ENCODE results near the gene RRBP1. TPM values are rescaled to one million over a fixed set of nuclear protein-coding genes. Genes with fewer than 3 reads are reported as not detected.
A peak's percentile ranks its signal among the peaks of the same experiment; 100 is the strongest.
"Not testable (repeated sequence)": the region's sequence is repeated elsewhere in the genome, so short reads cannot be mapped to it uniquely, and the experiment has no call there.

RRBP1 gene
- total RNA-seq, 1 donor from 2014 or later, result 74.5 TPM

DNA sequence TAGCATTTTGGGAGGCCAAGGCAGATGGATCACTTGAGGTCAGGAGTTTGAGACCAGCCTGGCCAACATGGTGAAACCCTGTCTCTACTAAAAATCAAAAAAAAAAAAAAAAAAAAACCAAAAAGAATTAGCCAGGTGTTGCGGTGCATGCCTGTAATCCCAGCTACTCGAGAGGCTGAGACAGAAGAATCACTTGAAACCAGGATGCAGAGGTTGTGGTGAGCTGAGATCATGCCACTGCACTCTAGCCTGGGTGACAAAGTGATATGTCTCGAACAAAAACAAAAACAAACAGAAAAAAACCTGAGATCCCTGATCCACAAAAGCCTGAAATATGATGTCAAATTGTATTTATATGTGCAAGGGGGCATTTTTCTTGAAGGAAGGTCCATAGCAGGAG lies 25.9 kb upstream of the RRBP1 start:
- ATAC-seq, result not testable (repeated sequence)

DNA sequence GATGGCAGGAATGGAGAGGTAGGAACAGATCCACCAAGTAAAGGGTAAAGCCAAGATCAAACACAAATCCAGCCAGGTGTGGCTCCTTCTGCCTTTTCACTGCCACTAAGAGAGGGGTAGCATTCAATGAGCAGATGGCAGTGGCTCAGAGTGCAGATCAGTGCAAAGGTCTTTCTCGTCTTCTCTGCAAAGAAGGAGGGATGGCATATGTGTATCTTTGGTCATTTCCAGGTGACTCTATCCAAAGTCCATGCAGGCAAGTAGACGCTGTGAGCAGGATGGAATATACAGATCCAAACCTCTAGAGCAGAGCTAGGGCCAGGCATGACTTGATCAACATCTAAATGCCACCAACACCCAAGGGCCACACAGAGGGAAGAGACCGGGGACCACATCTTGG lies 24.6 kb upstream of the RRBP1 start:
- ATAC-seq, result no peak

DNA sequence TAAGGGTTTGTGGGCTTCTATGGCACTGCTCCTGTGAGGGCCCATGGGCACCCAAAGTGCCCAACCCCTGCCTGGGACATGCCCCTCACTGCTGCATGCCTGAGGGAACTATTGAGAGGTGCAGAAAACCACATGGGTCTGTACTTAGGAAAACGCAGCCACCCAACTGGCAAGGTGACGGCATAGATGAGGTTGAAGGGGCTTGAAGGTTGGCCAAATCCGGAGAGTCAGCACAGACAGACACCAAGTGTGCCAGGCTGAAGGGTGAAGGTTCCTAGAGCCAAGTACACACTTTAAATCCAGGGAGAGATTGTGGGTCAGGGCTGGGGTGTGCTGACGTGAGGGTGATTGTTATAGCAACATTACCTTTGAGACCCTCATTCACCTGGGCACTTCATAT lies 23.9 kb upstream of the RRBP1 start:
- ATAC-seq, result no peak

DNA sequence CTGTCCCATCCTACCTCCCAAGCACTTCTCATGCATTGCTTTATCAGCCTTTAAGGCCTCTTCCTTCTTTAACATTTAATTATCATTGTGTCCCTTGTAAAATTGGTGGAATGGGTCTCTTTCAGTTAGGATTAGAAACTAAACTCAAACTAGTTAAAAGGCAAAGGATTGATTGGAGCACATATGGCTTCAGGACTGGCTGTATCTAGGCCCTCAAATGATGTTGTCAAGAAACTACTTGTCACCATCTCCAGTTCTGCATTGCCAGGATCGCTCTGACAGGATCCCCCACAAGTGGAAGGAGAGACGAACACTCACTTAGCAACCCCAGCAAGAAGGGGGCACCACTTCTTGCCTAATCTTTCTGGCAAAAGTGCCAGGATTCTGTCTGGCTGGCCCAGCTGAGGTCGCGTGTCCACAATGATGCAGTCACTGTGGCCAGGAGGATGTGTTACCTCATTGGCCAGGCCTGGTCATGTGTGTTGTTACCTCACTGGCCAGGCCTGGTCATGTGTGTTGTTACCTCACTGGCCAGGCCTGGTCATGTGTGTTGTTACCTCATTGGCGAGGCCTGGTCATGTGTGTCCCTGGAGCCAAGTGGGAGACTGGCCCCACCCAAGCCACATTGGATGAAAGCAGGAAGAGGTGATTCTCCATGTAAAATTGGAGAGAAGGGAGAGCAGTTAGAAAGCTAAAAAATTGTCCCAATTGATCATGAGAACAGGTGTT lies 22.7 kb upstream of the RRBP1 start:
- ATAC-seq, result no peak

DNA sequence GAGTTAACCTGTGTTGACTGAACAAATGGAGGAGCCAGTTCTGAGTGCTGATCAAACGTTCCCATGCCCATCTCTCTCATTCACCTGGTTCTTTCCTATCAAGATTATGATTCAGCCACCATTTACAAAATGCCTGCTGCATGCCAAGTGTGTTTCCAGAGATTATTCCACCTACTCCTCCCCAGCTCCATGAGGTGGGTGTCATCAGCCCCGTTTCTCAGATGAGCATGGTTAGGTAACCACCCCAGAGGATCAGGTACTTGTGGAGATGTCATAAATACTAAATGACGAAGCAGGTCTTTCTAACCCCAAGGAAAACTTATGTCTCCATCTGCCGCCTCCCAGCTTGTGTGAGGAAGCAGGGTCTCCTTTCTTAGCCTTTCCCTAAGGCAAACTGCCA lies 19.8 kb upstream of the RRBP1 start:
- ATAC-seq, result no peak

DNA sequence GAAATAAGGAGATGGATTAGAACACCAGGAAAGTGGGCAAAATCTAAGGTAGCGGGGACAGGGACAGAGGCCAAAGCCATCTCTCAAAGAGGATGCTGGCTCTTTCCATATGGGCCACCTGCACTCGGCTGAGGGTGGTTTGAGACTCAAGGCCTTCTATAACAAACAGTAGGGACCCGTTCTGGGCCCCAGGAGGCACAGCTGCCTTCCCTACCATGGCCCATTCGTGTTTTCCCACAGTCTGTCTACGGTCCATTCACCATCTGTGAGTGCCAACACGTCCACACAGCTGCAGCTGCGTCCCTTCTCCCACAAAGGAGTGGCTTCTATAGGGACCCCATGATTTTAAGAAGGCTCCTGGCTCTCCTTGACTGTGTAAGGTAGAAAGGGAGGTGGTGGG lies 18.6 kb upstream of the RRBP1 start:
- no peak for ATAC-seq

DNA sequence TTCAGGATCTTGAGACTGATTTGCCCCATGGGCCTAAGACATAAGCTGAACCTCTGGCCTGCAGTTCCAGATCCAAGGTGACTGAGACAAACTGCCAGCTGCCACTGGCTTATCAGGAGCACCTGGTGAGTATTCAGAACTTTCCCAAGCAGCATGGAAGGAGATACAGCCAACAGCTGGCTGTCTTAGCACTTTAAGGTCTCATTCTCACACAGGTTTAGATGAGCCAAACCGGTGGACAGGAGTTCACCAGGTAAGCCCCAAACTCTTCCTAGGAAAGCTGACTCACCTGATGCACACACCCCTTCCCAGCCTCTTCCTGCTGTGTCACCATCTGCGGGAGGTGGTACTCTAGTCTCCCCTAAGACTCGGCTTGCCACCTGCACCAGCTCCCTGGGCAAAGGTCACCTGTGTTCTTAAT lies 17.9 kb upstream of the RRBP1 start, which contains the start of gene BANF2:
BANF2 (plus strand) TSS at position 36 of the 421 bp plus-strand sequence. CDS start 25,060 bp downstream, outside the sequence.
- no peak for ATAC-seq

DNA sequence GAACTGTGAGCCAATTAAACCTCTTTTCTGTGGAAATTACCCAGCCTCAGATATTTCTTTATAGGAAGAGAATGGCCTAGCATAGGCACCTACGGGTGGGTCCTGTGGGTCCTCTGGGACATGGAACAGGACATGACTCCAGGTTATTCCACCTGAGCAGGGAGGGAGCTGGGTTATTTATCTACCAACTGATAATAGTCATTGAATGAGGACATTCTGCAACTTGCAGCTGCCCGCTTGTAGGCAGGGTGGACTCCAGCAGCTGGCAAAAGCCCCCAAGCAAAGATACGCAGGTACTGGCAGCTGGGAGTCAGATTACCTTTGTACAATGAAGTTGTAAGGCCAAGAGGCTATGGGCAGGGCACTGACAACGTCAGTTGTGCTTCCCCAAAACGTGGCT lies 16.3 kb upstream of the RRBP1 start:
- ATAC-seq, result no peak

DNA sequence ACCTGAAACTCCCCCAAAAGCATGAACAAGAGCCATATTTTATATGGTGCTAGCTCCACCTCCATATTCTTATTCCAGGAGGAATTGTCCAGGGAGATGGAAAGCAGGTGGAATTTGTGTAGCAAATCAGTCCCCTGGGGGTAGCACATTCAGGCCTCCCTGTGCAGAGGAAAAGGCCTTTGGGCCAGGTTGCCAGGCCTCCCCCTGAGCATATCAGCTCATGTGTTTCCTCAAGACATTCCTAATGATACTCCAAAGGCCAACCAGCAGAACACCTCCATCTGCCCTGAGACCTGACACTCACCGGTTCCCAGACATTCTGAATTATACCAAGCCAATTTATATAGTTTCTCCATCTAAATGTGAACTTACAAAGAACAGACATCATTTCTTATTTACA lies 15.1 kb upstream of the RRBP1 start:
- no peak for ATAC-seq

DNA sequence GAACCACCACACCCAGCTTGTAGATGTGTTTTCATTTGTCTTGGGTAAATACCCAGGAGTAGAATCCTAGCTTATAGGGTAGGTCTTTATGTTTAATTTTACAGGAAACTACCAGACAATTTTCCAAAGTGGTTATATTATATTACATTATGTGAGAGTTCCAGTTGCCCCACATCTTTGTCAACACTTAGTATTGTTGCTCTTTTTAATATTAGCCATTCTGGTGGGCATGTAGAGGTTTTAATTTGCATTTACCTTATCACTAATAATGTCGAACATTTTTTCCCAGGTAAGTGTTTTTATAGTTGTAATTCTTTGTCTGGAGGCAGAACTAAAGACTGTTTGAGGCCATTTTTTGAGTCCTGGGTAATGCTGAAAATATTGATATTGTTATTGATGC lies 14.2 kb upstream of the RRBP1 start:
- no peak for ATAC-seq

DNA sequence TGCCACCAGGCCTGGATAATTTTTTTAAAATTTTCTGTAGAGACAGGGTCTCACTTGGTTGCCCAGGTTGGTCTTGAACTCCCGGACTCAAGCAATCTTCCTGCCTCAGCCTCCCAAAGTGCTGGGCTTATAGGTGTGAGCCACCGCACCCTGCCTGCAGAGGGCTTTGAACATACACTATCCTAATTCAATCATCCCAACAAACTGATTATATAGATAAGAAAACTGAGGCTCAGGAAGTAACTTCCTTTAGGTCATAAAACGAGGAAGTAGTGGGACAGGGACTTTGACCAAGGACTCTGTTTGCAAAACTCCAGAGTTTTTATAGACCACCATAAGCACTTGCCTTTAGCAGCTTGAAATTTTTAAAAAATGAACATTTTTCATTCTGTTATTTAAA lies 12.7 kb upstream of the RRBP1 start:
- ATAC-seq, result no peak

DNA sequence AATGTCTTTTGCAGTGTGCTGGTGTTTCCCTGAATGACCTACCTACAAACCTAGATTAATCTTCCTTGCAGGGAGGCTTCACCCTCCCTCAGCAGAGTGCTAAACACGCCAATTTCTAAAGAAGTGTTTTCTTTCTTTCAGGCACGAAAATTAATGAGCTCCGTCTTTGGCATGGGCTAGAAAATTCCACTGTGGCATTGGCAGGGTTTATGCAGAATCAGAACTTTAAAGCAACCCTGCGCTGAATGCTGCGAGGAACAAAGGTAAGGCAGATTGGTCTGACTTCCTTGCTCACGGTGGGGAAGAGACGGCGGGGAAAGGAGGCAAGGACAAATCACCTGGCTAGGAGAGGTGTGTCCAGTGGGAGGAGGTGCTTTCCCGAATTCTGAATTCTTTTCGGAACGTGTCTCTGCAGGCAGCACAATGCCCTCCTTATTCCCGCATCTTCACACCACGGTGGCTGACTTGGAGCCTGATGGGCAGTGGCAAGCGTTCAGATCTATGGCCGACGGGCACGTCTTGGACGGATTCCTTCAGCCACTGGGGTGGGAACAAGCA lies 11.5 kb upstream of the RRBP1 start:
- peak; percentile 60 for ATAC-seq

DNA sequence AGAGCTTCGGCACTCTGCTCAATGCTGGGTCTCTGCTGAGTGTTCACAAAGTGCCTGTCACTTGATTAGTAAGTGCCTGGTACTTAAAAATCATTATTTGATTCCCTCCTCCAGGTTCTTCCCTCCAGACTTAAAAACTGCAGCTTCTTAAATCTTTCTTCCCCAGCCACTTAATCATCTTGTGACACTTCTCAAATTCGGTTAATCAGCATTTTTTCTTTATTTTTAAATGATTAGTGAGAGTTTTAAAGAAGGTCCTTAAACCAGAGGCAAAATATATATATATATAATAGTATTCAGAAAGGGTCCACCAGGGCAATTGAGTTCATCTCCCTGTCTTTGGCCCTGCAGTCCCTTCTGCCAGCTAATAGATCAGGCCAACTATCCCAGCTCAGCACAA lies 9.7 kb upstream of the RRBP1 start:
- ATAC-seq, result no peak

DNA sequence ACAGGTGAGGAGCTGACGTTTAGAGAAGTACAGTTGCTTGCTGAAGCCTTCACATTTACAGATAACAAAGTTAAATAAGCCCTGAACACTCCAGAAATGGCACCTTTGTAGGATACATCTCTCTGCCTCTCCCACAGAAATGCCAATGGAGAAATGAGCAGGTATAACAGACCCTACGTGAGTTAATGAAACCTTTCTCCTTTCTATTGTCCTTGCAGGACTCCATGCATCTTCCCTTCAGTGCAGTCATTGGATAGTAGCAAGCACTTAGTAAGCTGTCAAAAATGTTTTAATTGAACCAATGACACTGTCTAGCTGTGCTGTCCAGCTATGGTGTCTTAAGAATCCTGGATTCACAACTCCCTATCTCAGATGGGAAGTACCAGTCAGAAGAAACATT lies 8.1 kb upstream of the RRBP1 start:
- ATAC-seq, result no peak

DNA sequence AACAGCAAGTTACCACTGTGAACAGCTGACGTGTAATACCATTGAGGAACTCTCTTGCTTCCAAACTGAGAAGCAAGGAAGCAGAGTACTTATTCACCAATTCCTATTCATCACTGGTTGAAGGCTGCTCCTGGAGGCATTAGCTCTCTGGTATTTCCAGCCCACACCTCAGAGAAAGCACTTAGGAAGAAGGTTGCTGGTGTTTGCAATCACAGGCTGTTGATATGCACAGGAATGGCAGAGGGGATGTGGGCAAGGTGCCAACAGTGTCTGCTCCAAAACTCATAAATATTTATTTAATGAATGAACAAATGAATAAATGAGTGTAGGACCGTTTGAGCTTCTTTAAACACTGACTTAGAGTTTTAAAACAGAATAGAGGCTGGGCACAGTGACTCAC lies 6.9 kb upstream of the RRBP1 start:
- ATAC-seq, result no peak

DNA sequence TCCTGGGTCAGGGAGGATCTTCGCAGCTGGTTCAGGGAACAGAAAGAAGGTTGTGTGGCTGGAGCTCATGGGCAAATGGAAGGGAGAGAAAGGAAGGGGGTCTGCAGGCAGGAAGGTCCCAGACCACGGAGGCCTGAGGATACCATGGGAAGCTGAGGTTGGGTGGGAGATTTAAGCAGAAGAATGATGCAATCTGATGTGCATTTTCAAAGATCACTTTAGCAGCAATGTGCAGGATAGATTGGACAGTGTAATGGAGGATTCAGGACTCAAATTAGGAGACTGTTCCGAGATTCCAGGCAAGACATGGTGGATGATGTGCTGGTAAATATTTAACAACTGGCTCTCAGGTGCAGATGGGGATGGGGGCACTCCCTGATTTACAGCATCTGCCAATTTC lies 5.8 kb upstream of the RRBP1 start:
- ATAC-seq, result no peak

DNA sequence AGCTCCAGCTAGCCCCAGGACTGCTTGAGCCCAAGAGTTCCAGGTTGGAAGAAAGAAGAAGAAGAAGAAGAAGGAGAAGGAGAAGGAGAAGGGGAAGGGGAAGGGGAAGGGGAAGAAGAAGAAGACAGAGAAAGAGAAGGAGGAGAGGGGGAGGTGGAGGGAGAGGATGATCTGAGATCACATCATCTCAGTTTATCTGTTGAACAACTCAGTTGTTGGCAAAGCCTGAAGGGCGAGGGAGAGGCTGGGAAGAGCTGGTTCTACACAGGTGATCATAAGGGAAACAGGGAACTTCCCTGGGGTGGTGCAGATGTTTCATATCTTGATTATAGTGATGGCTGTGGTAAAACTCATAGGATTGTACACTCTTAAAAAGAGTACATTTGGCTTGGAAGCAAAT lies 3.1 kb upstream of the RRBP1 start:
- ATAC-seq, result no peak

DNA sequence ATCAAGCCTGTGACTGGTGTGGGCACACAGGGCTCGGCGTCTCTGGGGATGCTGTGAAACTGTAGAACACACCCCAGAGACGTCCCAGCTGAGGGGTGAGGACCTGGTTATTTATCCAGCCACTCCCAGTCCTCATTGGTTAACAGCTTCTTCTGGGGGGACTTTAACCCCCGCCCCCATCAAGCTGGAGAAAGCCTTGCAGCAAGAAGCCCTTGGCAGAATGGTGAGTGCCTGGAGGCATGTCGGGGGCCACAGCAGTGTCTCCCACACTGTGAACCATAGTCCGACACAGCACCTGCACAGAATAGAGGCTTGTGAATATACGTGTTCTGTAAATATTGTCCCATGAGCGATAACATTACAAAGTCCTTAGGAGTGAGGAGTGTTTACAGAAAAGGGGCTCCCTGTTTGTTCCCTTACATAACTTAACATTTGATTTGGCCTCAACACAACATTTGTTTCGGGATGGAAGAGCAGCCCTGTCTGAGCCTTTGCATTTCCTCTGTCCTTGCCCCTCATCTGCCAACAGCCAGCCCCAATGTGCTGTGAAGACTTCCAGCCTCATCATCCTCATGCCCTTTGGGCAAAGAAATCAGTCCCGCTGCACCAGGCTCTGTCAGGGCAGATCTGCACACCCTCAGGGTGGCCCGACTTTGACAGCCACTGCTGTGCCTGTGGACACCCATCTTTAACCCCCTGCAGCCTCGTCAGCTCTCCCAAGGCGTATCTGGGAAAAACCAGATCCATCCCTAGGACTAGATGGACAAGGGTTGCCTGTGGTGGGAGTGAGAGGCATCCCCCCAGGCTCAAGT lies 2.2 kb upstream of the RRBP1 start:
- no peak for ATAC-seq

DNA sequence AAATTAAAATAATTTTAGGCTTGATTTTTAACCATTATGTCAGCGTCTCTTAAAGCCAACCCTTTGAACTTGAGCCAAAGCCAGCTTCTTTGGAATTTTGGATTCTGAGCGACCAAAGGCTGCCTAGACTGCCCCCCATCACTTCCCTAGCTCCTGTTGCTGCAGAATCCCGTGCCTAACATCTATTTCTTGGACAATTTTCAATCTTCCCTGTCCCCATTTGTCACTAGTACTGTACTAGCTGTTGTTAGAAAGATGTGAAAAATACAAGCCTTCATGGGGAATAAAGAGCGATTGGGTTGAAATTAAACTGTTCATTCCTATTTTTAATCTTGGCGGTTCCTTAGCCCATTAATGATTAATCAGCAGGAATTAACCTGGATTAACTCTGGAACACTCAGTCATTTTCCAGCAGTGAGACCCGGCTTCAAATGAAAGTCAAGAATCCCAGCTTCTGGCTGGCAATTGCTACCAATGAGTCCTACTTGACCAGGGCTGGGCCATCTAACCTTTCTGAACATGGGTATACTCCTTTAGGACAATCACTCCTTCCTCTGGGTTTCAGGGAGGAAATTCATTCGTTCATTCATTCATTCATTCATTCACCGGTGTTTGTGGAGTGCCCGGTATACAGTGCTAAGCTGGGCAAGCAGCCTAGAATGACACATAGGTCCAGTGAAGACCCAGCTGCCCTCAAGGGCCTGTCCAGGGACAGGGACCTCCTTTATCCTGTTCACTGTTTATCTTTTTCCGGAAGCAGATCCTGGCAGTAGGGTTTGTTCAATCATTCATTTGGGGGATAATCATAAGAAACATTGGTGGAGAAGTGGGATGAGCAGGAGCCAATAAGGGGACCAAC lies 1.4 kb upstream of the RRBP1 start:
- ATAC-seq, result no peak

DNA sequence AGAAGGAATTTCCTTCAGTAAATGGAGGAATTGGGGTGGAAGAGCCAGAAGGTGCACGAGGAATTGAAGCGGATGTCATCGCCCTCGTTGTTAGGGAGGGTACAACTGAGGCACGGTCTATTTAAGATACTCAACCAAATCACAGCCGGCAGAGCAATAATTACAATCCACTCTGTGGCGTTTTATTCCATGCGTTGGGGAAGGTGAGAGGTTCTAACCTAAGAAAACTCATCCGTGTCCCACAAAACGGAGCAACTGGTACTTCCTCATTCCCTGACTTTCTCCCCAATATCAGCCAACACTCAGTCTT lies 802 bp upstream of the RRBP1 start:
- ATAC-seq, result no peak

DNA sequence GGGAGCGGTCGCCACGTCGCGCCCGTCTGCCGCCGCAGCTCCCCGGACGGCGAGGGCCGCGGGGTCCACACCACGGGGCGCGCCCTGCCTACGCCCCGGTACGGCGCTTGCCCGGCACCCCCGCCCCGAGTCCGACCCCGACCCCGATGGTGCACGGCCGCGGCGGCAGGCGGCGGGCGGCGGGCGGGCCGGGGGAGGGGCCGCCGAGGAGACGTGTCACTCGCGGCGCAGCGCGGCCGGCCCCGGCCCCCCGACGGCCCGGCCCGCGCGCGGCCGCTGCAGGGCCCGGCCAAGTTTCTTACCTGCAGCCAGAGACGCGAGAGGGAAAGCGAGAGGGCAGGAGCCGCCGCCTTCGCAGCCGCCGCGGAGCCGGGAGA lies 328 bp downstream of the RRBP1 start:
- peak; percentile 0 for ATAC-seq

DNA sequence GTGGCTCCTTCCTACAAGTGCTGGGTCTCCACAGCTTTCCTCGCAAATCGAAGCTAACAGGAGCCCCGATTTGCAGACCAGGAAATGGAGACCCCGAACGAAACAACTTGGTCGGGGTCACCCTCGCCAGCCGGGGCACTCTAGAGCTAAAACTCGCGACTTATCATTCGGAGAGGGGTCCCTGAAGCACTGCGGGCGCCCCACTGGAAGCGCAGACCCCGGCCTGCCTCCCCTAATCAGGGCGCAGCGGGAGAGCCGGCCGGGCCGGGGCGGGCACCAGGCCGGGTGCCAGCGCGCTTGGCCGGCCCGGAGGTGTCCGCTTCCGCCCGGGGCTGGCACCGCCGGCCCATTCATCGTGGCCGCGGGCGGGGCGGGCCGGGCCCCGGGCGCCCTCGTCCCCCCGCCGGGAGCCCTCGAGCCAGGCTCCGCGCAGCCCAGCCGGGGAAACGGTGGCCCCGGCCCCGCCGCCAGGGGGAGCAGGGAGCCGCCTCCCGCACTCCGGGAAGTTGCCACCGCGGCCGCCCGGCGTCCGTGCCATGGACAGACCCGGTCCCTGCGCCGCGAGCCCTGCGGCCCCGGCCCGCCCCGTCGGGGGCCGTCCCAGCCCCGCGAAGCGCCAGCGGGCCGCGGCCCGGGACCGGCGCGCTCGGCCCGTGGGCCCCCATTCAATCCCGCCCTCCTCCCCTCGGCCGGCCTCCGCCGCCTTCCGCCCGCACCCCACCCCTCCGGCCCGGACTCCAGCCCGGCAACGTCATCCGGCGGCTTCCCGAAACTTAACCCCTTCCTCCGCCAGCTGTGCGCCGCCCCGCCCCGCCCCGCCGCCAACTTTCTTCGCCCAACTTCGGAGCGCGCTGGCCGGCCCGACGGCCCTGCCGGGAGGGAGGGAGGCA lies 961 bp downstream of the RRBP1 start:
- peak; percentile 43 for ATAC-seq
